Measurements from ENCODE around the gene MAD1L1.

The MAD1L1 gene

DNA sequence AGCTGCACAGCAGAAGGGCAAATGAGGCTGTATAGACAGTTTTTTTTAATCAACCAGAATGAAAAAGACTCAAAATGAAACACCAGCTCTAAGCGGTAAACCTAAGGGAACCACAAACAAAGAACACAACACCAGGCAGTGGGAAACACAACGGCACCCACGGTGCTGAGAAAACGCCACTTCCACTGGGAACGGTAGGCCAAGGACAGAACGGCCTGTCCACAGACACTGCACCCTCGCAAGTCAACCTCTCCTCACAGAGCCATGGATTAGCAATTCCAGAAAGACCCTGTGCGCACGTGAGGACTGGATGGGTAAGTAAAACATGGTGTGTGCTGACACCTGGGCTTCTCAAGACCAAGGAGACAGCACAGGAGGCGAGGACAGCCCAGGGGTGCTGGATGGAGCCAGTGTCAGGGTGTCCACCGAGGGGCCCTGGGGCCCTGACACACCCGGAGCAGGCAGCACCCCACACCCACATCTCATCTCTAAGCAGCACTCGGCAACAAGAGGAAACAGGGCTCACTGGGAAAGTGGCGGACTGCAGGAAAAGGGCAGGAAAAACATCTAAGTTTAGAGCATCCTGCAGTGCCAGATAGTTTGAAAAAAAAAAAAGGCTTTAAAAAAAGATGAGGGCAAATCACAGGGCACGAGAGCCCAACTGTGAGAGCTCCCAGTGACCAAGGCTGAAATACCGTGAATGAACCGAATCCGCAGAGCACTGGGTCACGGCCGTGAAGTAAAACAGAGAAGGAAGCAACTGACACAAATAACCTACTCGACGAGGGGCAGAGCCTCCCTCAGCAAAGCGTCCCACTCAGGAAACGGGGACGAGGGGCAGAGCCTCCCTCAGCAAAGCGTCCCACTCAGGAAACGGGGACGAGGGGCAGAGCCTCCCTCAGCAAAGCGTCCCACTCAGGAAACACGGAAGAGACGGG is 120.2 kb downstream of the MAD1L1 start:
- DNase-seq, result no peak

DNA sequence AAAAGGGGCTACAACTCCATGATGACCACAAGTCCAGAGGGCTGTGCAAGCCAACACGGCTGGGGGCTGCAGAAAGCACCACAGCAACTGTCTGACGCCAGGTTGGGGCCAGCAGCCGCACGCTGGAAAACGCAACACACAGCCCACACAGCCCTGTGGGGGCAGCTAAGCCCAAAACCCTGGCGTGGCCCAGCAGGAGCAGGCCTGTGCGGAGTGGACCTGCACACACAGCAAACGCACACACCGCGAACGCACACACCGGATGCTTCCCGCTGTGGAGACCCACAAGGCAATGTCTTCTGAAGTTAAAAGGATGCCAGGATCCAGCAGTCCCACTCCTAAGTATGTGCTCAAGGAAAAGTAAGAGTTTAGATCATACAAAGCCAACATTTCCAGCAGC is 121.2 kb downstream of the MAD1L1 start:
- no peak for DNase-seq

DNA sequence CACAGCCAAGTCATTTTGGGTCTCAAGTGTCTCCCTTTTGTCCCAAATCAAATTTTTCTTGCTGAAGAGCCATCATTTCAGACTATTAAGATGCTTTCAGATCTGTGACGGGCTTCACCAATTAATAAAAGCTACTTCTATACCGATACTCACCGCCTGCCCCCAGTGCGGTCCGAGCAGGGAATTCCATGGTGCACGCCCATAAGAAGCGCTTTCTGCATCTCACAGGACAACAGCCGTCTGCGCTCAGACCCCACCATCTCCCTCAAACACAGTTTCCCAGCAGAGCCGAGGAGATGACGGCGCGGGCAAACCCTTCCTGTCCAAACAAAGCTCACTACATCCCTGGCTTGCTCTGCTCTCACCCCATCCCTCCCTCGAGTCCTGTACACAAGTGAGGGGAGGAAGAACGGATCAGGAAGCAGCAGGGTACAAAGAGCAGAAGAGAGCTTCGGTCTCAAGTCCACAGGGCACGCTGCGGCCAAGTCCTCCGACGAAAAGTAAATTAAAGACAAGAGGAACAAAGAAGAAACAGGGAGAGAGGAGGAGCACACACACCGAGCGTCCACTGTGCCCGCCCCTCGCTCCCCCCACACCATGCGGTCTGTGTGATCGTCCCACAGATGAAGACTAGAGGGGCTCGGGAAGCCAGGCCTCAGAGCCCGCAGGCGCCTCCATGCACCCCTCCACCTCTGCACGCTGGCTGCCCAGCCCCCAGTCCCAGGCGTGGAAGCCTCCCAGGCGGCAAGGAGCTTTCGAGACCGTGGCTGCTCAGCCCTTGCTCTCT is 121.9 kb downstream of the MAD1L1 start:
- DNase-seq, result no peak

DNA sequence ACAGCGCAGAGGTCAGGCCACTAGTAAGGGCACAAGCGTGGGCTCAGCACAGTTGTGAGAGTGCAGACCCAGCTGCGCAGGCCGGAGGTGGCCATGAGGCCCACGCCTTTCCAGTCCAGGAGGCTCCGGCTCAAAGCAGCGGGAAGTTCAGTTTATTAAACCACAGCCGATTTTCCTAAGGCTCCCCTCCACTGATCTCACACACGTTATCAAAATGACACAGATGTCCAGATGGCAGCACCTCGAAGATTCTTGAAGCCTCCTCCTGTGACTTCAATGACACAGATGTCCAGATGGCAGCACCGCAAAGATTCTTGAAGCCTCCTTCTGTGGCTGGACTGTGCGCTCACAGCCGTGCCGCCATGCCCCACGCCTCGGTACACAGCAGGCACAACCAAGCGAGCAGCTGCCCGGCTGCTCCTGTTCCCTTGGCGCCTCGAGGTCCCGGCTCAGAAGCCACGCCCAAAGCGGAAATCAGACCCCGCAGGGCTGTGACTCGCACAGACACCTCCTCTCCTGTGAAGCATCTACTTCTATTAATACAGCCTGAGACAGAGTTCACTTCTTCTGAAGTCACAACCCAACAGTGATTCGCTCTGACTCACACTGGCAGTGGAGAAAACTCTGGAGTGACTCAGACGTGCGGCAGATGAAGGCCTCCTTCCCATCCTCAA is 122.7 kb downstream of the MAD1L1 start:
- DNase-seq, result peak; percentile 94

DNA sequence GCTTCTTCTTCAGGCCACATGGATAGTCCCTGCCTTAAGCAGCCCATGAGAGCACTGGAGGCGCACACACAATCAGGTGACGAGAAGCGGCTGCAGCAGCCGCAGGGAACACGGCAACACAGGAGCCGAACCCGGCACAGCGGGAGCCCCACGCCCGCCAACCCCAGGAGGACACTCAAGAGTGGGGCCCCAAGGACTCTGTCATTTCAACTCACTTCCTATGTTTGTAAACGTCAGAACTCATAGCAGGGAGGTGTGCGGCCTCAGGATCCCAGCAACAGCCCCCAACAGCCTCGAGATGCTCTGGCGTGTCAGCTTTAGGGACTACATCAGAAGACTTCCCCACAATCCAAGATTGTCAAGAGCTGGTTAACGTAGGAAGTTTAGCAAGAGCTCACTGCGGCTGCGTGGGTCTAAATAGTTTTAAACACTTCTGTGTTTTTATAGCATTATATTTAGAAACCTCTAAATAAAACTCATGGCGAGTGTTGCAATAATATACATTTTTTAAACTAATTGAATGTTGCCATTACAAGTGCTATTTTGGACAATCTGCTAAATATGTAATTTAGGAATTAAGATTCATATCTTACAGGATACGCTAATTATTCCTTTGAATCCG is 123.4 kb downstream of the MAD1L1 start:
- no peak for DNase-seq

DNA sequence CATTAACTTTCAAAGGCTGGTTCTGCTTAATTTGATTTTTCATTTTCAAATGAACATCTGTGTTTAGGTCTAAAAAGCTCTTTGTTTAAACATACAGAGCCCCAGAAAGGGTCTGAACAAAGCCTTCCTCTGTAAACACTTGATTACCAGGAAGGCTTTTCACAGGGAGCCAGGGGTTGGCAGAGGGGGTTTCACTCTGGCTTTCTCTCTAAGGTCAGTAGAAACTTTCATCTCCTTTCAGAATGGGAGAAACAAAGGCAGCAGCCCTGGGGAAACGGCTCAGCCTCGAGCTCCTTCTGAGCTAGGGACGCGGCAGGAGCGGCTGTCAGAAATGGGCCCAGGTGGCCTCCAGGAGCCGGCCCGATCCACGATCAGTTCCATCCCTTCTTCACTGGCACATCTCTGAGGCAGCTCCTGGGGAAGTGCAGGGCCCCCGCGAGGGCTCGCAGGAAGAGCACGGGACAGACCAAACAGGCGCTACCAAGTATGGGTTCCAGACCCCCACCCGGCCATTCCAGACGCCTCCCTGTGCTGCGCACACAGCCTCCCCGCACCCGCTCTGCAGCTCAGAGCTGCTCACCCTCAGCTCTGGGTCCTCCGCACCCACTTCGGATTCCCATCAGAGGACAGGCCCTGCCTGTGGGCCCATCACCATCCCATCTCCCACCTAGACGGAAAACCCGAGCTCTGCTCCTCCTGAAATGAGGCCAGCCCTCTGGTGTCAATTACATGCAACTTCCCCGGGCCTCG is 124.1 kb downstream of the MAD1L1 start:
- DNase-seq, result no peak

DNA sequence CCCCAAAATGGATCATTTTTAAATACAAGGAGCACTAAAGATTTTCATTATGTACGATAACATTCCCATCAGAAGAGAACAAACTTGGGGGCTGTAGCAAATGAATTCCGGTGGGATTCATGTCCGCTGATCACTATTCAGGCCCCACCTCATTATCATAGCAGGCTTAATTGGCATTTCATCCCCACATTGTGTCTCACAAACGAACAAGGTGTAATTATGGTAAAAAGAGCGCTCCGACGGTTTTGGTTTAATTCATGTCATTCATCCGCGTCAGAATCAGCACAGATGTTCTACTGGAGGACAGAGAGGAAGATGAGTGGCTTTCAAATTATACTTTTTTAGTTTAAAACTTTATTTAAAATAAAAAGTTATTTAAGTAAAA is 124.7 kb downstream of the MAD1L1 start:
- no peak for DNase-seq

DNA sequence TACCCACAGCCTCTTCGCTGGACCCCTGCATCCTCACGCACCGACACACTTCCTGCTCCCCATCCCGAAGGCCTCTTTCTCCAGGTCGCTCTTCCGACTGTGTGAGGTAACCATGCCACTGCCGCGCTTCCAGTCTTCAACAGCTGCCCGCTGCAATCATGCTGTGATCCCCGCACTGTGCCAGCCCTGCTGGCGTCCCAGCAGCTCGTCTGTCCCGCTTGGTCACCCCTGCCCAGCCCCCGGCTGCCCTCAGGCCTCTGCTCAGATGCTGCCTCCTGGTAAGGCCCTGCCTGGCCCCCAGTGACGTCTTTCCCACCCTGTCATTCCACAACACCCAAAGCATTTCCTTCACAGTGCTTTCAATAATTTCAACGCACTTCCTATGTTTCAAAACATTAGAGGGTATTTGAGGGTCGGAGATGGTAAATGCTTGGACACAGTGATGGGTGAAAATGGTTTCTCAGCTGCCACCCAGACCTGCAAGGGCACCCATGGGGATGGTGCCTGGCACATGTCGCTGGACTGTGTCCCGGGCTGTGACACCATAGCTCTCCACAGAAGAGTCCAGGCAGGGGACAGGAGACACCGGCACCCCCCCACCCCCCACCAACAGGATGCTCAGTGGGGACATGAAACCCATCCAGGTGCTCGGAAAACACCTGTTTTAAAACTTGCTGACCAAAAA is 125.2 kb downstream of the MAD1L1 start:
- DNase-seq, result no peak

DNA sequence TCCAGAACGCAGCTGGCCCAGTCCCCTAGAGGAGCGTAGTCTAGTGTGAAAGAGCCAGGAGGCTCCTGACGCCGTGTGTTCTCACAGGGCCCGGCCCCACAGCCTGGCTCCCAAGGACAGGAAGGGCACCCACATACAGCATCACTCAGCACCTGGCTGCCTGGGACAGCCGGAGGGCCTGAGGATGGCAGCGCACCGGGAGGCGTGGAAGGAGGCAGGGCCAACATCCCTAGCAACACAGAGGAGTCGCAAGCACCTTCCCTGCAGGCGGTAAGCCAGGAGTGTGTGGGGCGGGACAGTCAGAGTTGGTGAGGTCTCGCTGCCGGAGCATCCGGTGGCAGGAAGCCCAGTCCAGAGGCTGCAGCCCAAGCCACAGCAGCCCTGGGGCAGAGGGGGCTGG is 125.8 kb downstream of the MAD1L1 start:
- DNase-seq, result peak; percentile 41

DNA sequence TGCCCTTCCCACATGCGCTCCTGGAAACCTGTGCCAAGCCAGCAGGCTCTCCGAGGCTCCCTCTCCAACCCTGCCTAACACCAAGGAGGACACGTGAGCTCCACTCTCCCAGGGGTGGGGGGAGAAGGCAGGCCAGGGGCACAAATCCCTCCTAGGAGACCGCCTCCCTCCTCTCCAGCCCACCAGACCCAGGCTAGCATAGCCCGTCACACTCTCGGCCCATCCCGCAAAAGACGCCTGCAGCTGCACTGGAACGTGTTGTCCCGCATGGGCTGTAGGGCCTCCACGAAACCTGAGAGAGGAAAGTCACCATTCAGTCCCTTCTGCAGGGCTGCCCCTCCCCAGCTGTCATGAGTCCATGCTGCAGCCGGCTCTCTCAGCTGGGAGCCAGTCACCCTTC is 126.3 kb downstream of the MAD1L1 start:
- DNase-seq, result no peak

DNA sequence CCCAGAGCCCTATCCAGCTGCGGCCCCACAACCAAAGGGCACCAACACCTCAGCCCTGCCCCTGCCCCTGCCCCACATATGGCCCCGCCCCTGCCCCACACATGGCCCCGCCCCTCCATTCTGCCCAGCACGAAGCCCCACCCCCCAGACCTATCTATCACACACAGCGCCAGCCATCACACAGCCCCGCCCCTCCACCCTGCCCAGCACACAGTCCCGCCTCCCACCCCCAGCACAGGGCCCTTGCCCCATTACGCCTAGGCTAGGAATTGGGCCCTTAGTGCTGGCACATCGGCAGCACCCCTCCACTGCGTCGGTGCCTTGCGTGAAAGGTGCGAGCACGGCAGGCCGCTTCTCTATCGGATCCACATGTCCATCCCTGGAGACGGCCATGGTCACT is 126.8 kb downstream of the MAD1L1 start:
- no peak for DNase-seq

DNA sequence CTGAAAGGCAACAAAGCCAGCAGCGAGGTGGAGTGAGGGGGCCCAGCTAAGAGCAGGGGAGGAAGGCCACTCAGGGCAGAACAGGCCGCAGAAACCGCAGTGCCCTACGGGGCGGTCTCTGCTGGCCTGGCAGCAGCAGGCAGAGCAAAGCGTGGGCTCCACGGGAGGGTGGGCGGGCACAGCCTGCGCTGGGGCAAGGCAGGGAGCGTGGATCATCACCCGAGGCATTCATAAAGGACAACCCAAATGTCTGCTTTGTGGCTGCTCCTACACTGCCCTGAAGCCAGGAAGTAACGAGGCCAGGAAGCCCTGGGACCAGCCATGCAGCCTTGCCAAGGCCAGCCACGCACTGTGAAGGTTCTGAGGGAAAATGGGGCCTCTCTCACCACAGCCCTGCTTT is 127.5 kb downstream of the MAD1L1 start:
- no peak for DNase-seq

DNA sequence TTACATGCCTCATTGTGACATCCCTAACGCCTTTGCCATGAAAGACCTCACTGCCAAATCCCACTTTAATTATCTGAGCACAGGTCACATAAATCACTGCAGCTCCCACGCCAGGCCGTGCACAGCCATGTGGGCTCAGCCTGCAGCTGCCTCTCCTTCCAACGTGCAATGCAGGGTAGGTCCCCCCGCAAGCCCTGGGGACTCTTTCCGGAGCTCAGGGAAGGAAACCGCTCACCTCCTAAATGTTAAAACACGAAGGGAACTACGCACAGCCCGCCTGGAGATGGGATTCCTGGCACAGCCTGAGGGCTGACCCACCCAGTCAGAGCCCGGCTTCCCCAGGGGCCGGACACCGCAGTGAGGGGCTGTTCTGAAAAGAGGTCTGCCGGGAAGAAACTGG is 128.0 kb downstream of the MAD1L1 start:
- no peak for DNase-seq

DNA sequence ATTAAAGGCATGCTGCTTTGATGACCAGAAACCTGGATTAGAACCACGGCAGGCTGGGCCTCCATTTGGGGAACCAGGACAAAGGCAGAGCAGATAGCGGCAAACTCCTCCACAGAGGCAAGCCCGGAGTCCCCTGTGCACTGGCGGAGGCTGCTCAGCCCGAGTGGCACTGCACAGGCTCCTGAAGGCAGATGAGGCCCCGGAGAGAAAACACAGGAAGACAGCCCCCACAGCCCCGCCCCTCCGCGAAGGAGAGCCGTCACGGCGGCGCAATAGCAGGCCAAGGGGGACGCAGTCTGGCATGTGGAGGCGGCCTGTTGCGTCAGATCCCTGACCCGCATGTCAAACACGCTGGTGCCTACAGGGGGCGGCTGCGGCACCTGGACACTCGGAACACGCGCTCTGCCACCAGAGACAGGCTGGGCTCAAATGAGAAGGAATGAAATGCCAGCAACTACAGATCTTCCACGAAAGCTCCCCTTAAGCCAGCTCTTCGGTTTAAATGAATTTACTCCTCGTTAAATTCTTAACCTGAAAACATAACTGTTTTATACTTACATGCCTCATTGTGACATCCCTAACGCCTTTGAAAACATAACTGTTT is 128.5 kb downstream of the MAD1L1 start:
- peak; percentile 91 for DNase-seq

DNA sequence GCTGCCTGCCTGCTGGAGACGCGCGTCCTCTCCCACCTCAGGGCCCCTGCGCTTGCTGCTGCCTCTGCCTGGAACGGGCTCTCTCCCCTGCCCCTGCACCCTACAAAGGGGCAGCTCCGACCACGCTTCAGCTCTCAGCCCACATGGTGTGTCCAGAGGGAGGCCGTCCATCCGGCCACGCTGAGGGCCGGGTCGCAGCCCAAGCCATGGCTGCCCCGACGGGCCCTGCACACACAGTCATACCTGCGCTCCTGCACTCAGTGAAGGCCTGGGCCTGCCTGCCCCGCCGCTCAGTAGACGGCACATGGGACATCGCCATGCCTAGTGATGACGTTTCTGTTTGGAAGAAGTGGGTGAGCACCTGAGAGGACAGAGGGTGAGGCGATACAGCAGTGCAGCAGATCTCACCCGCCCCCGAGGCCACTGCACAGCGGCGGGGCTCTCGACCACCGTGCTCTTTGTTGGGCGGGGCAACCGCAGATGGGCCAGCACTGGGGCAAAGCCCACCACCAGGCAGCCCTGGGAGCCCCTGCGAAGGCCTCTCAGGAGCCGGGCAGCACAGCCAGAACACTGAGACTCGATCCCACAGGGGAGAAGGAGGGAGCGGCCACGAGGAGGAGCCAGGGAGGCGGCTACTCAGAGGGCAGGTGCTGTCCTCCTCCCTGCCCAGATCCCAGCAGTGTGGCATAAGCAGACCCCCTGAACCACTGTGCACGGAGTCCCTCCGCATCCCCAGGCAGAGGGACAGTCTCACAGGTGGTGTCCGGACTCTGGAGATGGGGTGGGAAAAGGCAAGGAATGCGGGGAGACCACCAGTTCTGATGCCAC is 129.5 kb downstream of the MAD1L1 start:
- DNase-seq, result no peak

DNA sequence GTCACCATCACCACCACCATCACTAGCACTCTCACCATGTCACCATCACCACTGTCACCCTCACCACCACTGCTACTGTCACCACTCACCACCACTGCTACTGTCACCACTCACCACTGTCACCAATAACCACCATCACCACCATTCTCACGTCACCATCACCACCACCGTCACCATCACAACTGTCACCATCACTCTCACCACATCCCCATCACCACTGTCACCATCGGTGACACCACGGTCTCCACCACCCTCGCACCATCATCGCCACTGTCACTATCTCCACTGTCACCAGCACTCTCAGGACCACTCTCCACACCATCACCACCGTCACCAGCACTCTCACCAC is 130.4 kb downstream of the MAD1L1 start:
- no peak for DNase-seq

DNA sequence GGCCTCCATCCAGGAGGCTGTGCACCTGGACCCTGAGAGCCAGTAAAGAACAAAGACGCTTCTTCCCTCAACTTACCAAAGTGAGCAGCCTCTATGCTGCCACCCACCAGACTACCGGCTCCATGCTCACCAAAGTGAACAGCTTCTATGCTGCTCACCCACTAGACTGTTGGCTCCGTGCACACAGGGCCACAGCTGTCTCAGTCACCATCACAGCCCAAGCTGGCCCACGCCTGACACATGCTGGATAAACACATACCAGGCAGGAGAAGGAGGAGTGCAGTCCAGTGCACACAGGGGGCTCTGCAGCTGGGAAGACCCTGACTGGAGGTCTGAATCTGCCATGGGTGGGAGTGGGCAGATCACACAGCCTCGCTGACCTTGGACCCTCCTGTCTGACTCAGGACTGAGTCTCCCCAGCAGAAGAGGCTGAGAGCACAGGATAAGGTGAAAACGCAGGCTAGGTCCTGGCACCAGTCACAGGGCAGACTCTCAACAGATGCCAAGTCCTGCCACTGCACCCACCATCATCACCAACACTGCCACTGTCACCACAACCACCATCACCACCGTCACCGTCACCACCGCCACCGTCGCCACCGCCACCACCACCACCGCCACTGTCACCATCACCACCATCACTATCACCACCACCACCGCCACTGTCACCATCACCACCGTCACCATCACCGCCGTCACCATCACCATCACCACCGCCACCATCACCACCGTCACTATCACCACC is 130.9 kb downstream of the MAD1L1 start:
- DNase-seq, result no peak

DNA sequence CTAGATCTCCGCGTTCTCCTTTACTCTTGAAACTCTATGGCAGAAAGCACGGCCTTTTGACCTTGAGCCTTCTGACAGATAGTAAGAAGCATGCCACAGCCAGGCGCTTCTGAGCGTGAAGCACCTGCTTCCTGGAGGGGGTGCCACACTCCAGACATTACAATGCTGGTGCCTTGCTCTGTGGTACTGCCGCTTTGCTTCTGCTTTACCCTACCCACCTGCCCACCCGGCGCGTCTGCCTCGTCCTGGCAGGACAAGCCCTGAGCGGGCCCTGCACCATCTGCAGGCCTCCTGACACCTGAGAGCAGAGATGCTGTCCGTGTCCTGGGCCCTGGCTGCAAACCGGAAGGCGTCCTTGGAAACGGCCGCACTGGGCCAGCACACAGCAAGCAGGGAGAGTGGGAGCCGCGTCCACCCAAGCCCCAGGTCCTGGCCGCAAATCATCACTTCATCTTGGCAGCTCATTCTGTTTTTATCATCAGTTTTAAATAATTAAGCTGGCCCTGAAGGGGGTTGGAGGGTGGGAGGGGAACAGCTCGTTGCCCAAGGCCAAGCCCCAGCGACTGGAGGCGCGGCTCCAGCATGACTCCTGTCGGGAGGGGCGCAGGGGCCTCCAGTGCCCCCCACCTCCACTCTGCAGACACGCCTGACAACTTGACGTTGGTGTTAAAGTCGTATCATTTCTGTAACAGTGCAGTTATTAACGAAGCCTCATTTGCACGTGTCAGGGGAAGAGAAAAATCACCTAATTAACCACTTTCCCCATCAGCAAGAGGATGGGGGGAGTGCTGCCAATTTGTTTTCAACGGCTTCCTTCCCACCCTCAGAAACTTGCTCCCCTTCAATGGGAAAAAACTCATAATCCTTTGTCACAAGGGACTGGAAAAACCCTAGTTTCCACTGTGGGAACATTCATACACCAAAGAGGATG is 132.2 kb downstream of the MAD1L1 start:
- peak; percentile 21 for DNase-seq

Measured in EL (cell line).